Endothelial cell of umbilical vein (primary cell): ENCODE measurements around the gene CHID1.
A peak's percentile ranks its signal among the peaks of the same experiment; 100 is the strongest.

Experiments used
- CTCF ChIP-seq, 2 donors: IDR thresholded peaks; 1 replicate in 1 of 2; 2 replicates in 1 of 2; pipeline ENCODE4 v1.5.1; 2011; ENCODE audit warnings: low read length in 2 of 2, mild to moderate bottlenecking in 2 of 2, moderate library complexity in 2 of 2, control low read depth in 1 of 2, inconsistent platforms in 1 of 2, low read depth in 1 of 2; ENCODE audit not compliant: insufficient read depth in 1 of 2; ENCODE audit errors: extremely low read depth in 1 of 2
- EZH2 ChIP-seq: IDR thresholded peaks from 2 replicates; pipeline ENCODE4 v1.6.1; 2012; ENCODE audit warnings: borderline replicate concordance, low read depth, mild to moderate bottlenecking, moderate library complexity, low read length, inconsistent platforms; ENCODE audit not compliant: severe bottlenecking
- JUN ChIP-seq: IDR thresholded peaks from 2 replicates; pipeline ENCODE4 v1.6.1; 2011; ENCODE audit warnings: borderline replicate concordance, low read depth; ENCODE audit not compliant: insufficient read length, insufficient read depth
- MAX ChIP-seq: IDR thresholded peaks from 2 replicates; pipeline ENCODE4 v1.6.1; 2011; ENCODE audit not compliant: insufficient read depth, insufficient read length
- POLR2A ChIP-seq: IDR thresholded peaks from 2 replicates; pipeline ENCODE4 v1.6.1; 2012; ENCODE audit warnings: low read depth, mild to moderate bottlenecking, control low read depth, low read length
- POLR2AphosphoS5 ChIP-seq: IDR thresholded peaks from 2 replicates; pipeline ENCODE4 v1.6.1; 2012; ENCODE audit warnings: low read depth, mild to moderate bottlenecking, control low read depth, low read length, moderate library complexity; ENCODE audit not compliant: insufficient read depth

- TF ChIP-seq JUN (no peak), POLR2A (peak; percentile 68), CTCF (IDR thresholded peaks at IDR 0.05; ENCODE audit: extremely low read depth in 1 of 2, insufficient read depth in 1 of 2, low read depth in 1 of 2, low read length in 2 of 2) (peak in 1 of 2 donors; percentile 15), EZH2 (no peak), POLR2AphosphoS5 (peak; percentile 98), MAX (peak; percentile 91)
Measured at GRCh38 chr11:843818-844692, 66.6 kb downstream of the CHID1 start.
